Esophagus squamous epithelium (tissue), 4 donors: ENCODE data around the gene KDM3B.

ENCODE experiments used
- CTCF ChIP-seq, 6 experiments: fragments of 450-650 bp in 4 of 6; fragments of 200-600 bp in 2 of 6; sonication (generic) in 2 of 6; IDR thresholded peaks; one replicate each; pipeline ENCODE4 v1.5.1; 2016 to 2019; ENCODE audit warnings: antibody characterized with exemption in 6 of 6, mild to moderate bottlenecking in 4 of 6, moderate library complexity in 4 of 6
- POLR2A ChIP-seq, 4 donors: fragments of 450-650 bp; IDR thresholded peaks; one replicate each; pipeline ENCODE4 v1.6.1; 2017; ENCODE audit warnings: antibody characterized with exemption in 4 of 4, mild to moderate bottlenecking in 4 of 4, moderate library complexity in 3 of 4

- TF ChIP-seq POLR2A (IDR thresholded peaks at IDR 0.05) (no peak), CTCF (IDR thresholded peaks at IDR 0.05) (no peak)
Observed at GRCh38 chr5:138391859-138392386, 39.4 kb downstream of the KDM3B start.
